AML-193 (cell line): ENCODE measurements around the gene FCAMR.

Source experiments
- DNase-seq, 2 experiments: peaks; one replicate each; lab custom pipeline; 2025; lab: John Stamatoyannopoulos, UW

FCAMR gene

GRCh38 chr1:206909161-206909882 is 60.9 kb downstream of the FCAMR start:
- no peak for DNase-seq

- no peak for DNase-seq
These were observed 62.2 kb downstream of the FCAMR start for GRCh38 chr1:206908038-206908437.
